Measurements from ENCODE around the gene IFNA13. TPM values are rescaled to one million over a fixed set of nuclear protein-coding genes. Genes with fewer than 3 reads are reported as not detected.
"Not testable (repeated sequence)": the region's sequence is repeated elsewhere in the genome, so short reads cannot be mapped to it uniquely, and the experiment has no call there.

Gene IFNA13
- total RNA-seq, 1 donor from 2014 or later, result not detected

DNA sequence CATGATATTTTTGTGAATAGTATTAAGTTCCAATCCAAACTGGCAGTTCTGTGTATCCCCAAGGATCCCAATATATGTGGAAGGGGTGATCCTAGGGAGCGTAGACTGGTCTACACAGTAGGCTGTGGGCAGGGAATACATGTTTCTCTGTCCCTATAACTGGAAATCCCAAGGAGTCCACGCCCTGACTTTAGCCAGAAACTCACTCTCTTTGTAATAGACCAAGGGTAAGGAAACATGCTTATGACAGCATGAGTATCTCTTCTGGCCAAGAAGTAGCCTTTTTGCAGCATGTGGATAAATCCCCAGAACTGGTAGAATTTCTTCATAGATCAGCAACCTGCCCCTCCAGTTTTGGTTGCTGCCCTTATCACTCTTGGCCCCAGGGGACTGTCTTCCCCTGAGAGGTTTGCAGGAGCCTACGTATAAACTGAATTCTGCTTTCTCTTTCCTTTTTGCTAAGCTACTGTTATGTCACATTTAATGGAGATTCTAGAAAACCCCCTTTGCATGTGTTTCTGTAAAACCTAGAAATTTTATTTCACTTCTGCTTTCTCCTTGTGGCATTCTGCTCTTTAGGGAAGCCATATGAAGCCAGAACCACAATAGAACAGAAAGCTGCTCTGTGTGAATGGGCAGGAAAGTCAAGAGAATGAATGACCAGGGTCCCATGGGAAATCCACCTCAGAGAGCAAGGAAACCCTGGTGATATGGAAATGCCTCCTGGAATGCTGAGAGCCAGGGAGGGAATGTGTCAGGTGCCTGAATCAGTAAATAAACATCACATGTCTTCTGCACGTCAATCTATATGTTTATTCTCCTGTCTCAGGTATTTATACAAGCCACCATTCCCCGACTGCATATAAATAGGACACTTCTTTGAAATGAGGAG lies 13.8 kb upstream of the IFNA13 start:
- Mint-ChIP-seq H3K36me3 (ENCODE audit: unreplicated experiment) (no peaks in the 10 kb centered on the region), H3K4me3 (ENCODE audit: unreplicated experiment) (no peak overlapping the region), H3K27ac (ENCODE audit: unreplicated experiment) (no peak overlapping the region), H3K27me3 (ENCODE audit: unreplicated experiment) (peaks cover 59% of the 10 kb centered on the region), H3K9me3 (ENCODE audit: unreplicated experiment) (no peaks in the 10 kb centered on the region), H3K4me1 (ENCODE audit: unreplicated experiment) (no peaks in the 10 kb centered on the region)
- TF ChIP-seq, protein P1, sequence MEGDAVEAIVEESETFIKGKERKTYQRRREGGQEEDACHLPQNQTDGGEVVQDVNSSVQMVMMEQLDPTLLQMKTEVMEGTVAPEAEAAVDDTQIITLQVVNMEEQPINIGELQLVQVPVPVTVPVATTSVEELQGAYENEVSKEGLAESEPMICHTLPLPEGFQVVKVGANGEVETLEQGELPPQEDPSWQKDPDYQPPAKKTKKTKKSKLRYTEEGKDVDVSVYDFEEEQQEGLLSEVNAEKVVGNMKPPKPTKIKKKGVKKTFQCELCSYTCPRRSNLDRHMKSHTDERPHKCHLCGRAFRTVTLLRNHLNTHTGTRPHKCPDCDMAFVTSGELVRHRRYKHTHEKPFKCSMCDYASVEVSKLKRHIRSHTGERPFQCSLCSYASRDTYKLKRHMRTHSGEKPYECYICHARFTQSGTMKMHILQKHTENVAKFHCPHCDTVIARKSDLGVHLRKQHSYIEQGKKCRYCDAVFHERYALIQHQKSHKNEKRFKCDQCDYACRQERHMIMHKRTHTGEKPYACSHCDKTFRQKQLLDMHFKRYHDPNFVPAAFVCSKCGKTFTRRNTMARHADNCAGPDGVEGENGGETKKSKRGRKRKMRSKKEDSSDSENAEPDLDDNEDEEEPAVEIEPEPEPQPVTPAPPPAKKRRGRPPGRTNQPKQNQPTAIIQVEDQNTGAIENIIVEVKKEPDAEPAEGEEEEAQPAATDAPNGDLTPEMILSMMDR (IDR thresholded peaks at IDR 0.05), result no peak
- no peak for DNase-seq (ENCODE audit: extremely low spot score, unreplicated experiment)

DNA sequence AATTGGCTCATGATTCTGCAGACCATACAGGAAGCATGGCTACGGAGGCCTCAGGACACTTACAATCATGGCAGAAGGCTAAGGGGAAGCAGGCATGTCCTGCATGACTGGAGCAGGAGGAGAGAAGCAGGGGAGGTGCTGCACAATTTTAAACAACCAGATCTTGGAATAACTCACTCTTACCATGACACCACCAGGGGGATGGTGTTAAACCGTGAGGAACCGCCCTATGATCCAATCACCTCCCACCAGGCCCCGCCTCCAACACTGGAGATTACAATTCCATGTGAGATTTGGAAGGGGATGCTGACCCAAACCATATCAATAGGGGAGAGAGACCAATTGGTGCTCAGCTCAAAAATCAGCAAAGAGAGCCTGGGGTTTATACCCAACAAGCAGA lies 3.6 kb upstream of the IFNA13 start:
- not testable (repeated sequence) for H3K27ac Mint-ChIP-seq (ENCODE audit: unreplicated experiment); DNase-seq (ENCODE audit: extremely low spot score, unreplicated experiment); H3K4me3 Mint-ChIP-seq (ENCODE audit: unreplicated experiment); H3K4me1 Mint-ChIP-seq (ENCODE audit: unreplicated experiment); H3K36me3 Mint-ChIP-seq (ENCODE audit: unreplicated experiment); H3K9me3 Mint-ChIP-seq (ENCODE audit: unreplicated experiment)
- H3K27me3 Mint-ChIP-seq (ENCODE audit: unreplicated experiment), result peaks cover 28% of the 10 kb centered on the region

GRCh38 chr9:21367169-21367568 lies 688 bp downstream of the IFNA13 start:
- not testable (repeated sequence) for H3K27ac Mint-ChIP-seq (ENCODE audit: unreplicated experiment); H3K36me3 Mint-ChIP-seq (ENCODE audit: unreplicated experiment); H3K4me3 Mint-ChIP-seq (ENCODE audit: unreplicated experiment); H3K9me3 Mint-ChIP-seq (ENCODE audit: unreplicated experiment); H3K4me1 Mint-ChIP-seq (ENCODE audit: unreplicated experiment); DNase-seq (ENCODE audit: extremely low spot score, unreplicated experiment)
- H3K27me3 Mint-ChIP-seq (ENCODE audit: unreplicated experiment), result peaks cover 44% of the 10 kb centered on the region

DNA sequence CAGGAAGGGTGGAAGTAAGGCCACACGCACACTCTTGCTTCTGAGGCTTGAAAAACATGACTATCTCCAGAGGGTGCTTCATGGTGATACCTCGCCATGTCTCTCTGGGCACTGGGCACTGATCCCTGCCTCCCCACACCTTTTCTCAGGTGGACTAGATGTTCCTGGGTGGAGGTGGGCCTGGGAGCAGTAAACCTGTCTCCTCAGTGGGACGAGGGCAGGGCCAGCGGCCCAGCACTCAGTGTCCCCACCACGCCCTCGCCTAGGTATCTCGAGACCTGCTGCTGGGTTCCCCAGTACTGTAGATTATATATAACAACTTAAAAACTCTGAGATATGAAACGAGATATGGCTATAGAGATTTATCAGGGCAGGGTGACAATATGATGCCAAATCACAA lies 5.6 kb downstream of the IFNA13 start:
- Mint-ChIP-seq H3K9me3 (ENCODE audit: unreplicated experiment) (no peaks in the 10 kb centered on the region), H3K36me3 (ENCODE audit: unreplicated experiment) (no peaks in the 10 kb centered on the region), H3K27me3 (ENCODE audit: unreplicated experiment) (peaks cover 40% of the 10 kb centered on the region), H3K4me3 (ENCODE audit: unreplicated experiment) (no peak overlapping the region), H3K27ac (ENCODE audit: unreplicated experiment) (no peak overlapping the region), H3K4me1 (ENCODE audit: unreplicated experiment) (no peaks in the 10 kb centered on the region)
- TF ChIP-seq, protein P1 (IDR thresholded peaks at IDR 0.05), result no peak
- no peak for DNase-seq (ENCODE audit: extremely low spot score, unreplicated experiment)

- DNase-seq (ENCODE audit: extremely low spot score, unreplicated experiment), result no peak
- Mint-ChIP-seq H3K4me3 (ENCODE audit: unreplicated experiment) (no peak overlapping the region), H3K4me1 (ENCODE audit: unreplicated experiment) (no peaks in the 10 kb centered on the region), H3K27ac (ENCODE audit: unreplicated experiment) (no peak overlapping the region), H3K27me3 (ENCODE audit: unreplicated experiment) (peaks cover 43% of the 10 kb centered on the region), H3K36me3 (ENCODE audit: unreplicated experiment) (no peaks in the 10 kb centered on the region), H3K9me3 (ENCODE audit: unreplicated experiment) (no peaks in the 10 kb centered on the region)
- TF ChIP-seq, protein P1 (IDR thresholded peaks at IDR 0.05), result no peak
Measured at GRCh38 chr9:21357479-21358460, 10.1 kb downstream of the IFNA13 start.

Measured in osteocyte (in vitro differentiated cells).